ENCODE measurements around the gene SMPD3. TPM values are rescaled to one million over a fixed set of nuclear protein-coding genes. Genes with fewer than 3 reads are reported as not detected.

SMPD3 gene
- total and polyA plus RNA-seq, 2 donors, result 0.18 to 2.0 TPM

DNA sequence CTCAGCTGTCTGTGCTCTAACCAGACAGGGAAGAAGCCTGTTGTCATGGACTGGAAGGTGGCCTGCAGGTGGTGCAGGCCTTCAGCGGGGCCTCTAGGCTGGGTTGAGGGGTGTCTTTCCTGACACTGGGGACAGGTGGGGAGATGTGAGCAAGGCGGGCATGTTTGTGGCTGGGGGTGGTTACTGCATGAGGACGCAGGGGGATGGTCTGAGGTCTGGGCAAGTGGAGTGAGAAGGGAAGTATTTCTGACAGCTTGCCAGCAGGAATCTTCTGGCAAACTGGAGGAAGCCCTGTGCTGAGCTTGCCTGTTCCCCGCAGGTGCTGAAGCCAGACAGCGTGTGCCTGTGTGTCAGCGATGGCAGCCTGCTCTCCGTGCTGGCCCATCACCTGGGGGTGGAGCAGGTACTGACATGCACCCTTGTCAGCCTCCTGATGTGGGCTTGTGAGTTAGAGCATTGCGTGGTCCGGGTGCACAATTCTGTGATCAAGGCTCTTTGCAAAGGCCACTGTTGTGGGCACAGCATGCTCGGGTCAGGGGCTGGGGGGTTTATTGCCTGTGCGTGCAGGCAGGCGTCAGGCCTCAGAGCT is 101.3 kb downstream of the SMPD3 start:
- no peak overlapping the region for H3K27ac ChIP-seq (ENCODE audit: low read depth)
- WGBS, result 88% methylated on average over 12 of the region's 12 CpGs
- H3K36me3 ChIP-seq (ENCODE audit: insufficient read depth), result peaks cover 8% of the 10 kb centered on the region
- DNase-seq (ENCODE audit: extremely low spot score), result no peak
- no peak overlapping the region for H3K4me3 ChIP-seq (ENCODE audit: low read depth, low read length)
- no peaks in the 10 kb centered on the region for H3K4me1 ChIP-seq (ENCODE audit: insufficient read depth)

DNA sequence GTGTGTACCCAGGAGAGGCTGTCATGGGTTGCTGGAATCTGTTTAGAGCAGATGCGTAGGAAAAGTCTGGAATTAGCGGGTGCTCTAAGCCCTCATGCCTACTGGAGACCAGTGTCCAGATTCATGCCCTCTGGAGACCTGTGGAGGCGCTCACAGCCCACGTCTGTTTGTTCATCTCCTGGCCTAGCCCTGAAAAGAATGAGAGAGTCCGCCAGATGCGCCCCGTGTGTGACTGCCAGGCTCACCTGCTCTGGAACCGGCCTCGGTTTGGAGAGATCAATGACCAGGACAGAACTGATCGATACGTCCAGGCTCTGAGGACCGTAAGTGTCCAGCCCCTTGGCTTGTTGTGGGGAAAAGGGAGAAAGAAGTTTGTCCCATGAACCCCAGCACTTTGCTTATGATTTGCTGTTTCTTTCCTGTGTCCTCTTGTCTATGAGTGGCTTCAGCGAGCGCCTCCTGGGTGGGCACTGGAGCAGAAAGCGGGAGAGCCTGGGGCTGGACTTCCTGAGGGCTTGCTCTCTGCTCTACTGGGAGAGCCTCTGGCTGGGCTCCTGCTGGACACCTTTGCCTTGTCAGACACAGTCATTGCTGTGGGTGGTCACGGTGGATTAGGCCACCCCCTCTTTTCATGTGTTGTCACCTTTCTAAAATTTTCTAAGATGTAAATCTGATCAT is 102.2 kb downstream of the SMPD3 start:
- DNase-seq (ENCODE audit: extremely low spot score), result no peak
- Histone ChIP-seq H3K36me3 (ENCODE audit: insufficient read depth) (peaks cover 8% of the 10 kb centered on the region), H3K4me1 (ENCODE audit: insufficient read depth) (no peaks in the 10 kb centered on the region), H3K4me3 (ENCODE audit: low read depth, low read length) (no peak overlapping the region), H3K27ac (ENCODE audit: low read depth) (no peak overlapping the region)
- 95% methylated on average over 16 of the region's 16 CpGs for WGBS

DNA sequence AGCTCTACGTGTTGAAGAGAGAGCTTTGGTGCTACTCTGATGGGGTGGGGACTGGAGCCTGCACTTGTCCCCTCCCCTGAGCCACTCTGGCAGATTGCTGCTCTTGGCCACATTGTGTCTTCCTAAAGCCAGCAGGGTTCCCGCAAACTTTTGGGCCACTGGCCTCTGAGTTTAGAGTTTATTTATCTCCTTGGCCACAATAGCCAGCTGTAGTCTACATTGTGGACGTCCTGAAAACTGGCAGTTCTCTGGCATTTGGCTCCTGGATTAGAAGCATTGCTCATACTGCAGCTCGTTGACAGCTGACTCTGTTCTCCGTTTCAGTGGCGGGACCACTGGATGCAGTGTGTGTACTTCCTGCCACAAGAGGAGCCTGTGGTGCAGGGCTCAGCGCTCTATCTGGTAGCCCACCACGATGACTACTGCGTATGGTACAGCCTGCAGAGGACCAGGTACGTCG is 102.9 kb downstream of the SMPD3 start:
- no peak for DNase-seq (ENCODE audit: extremely low spot score)
- no peak overlapping the region for H3K27ac ChIP-seq (ENCODE audit: low read depth)
- peaks cover 8% of the 10 kb centered on the region for H3K36me3 ChIP-seq (ENCODE audit: insufficient read depth)
- no peak overlapping the region for H3K4me3 ChIP-seq (ENCODE audit: low read depth, low read length)
- 73% methylated on average over 11 of the region's 11 CpGs for WGBS
- H3K4me1 ChIP-seq (ENCODE audit: insufficient read depth), result no peaks in the 10 kb centered on the region

DNA sequence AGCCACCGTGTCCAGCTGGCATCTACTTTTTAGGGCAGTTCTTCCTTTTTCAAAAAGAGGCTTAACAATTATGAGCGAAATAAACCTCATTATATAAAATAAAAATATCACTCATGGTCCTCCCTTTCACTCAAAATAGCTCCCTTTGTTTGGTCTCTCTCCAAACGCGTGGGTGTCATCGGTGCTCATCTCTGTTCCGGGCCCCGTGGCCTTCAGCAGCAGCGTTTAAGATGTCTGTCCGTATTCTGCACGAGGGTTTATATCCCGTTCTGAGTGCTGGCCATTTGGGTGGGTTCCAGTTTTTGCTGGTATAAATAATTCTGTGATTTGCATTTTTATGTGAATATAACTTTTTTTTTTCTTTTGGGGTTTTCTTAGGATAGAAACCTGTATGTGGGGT is 104.1 kb downstream of the SMPD3 start:
- H3K4me1 ChIP-seq (ENCODE audit: insufficient read depth), result no peaks in the 10 kb centered on the region
- H3K27ac ChIP-seq (ENCODE audit: low read depth), result no peak overlapping the region
- peaks cover 9% of the 10 kb centered on the region for H3K36me3 ChIP-seq (ENCODE audit: insufficient read depth)
- no peak for DNase-seq (ENCODE audit: extremely low spot score)
- WGBS, result 77% methylated on average over 11 of the region's 11 CpGs
- H3K4me3 ChIP-seq (ENCODE audit: low read depth, low read length), result no peak overlapping the region

DNA sequence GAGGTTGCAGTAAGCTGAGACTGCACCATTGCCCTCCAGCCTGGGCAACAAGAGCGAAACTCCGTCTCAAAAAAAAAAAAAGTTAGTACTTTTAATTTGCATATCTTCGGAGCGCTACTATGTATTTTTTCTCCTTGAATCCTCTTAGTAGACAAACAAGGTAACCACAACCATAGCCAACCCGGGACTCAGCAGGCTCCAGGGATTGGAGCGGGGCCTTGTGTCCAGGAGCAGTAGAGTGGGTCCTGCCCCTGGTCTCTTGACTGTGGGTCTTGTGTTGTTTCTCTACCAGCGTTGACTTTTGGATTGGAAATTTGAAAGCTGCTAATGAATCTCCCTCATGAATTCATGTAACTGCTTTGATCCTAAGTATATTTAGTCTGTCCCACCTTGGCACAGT is 105.2 kb downstream of the SMPD3 start:
- H3K4me1 ChIP-seq (ENCODE audit: insufficient read depth), result no peaks in the 10 kb centered on the region
- no peak for DNase-seq (ENCODE audit: extremely low spot score)
- peaks cover 8% of the 10 kb centered on the region for H3K36me3 ChIP-seq (ENCODE audit: insufficient read depth)
- H3K27ac ChIP-seq (ENCODE audit: low read depth), result no peak overlapping the region
- 95% methylated on average over 7 of the region's 7 CpGs for WGBS
- no peak overlapping the region for H3K4me3 ChIP-seq (ENCODE audit: low read depth, low read length)

DNA sequence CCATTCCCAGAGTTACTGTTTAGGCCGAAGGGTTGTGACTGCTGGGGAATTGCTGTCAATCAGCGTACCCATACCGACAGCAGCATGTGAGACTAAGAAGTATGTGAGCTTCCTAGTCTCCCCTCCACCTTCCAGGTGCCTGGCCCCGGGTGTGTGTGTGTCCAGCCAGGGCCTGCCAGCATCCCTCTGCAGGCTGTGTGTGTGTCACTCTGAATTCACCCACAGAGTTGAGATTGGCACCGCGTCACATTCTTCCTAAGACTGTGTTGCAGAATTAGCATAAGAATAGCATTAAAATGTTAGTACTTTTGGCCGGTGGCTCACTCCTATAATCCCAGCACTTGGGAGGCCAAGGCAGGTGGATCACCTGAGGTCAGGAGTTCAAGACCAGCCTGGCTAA is 105.7 kb downstream of the SMPD3 start:
- Histone ChIP-seq H3K36me3 (ENCODE audit: insufficient read depth) (peaks cover 10% of the 10 kb centered on the region), H3K4me1 (ENCODE audit: insufficient read depth) (no peaks in the 10 kb centered on the region), H3K27ac (ENCODE audit: low read depth) (no peak overlapping the region), H3K4me3 (ENCODE audit: low read depth, low read length) (no peak overlapping the region)
- 89% methylated on average over 7 of the region's 7 CpGs for WGBS
- DNase-seq (ENCODE audit: extremely low spot score), result no peak

DNA sequence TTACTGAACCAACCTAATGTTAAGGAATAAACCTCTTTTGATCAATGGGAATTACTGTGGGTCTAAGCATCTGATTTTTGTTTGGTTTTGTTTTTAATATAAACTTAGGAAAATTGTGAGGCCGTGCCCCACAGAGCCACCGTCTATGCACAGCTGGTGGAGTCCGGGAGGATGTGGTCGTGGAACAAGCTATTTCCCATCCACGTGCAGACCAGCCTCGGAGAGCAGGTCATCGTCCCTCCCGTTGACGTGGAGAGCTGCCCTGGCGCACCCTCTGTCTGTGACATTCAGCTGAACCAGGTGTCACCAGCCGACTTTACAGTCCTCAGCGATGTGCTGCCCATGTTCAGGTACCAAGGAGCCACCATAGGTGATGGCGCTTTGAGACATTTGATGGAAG is 109.1 kb downstream of the SMPD3 start:
- Histone ChIP-seq H3K4me3 (ENCODE audit: low read depth, low read length) (no peak overlapping the region), H3K4me1 (ENCODE audit: insufficient read depth) (no peaks in the 10 kb centered on the region), H3K36me3 (ENCODE audit: insufficient read depth) (peaks cover 7% of the 10 kb centered on the region), H3K27ac (ENCODE audit: low read depth) (no peak overlapping the region)
- DNase-seq (ENCODE audit: extremely low spot score), result no peak
- WGBS, result 94% methylated on average over 13 of the region's 13 CpGs

DNA sequence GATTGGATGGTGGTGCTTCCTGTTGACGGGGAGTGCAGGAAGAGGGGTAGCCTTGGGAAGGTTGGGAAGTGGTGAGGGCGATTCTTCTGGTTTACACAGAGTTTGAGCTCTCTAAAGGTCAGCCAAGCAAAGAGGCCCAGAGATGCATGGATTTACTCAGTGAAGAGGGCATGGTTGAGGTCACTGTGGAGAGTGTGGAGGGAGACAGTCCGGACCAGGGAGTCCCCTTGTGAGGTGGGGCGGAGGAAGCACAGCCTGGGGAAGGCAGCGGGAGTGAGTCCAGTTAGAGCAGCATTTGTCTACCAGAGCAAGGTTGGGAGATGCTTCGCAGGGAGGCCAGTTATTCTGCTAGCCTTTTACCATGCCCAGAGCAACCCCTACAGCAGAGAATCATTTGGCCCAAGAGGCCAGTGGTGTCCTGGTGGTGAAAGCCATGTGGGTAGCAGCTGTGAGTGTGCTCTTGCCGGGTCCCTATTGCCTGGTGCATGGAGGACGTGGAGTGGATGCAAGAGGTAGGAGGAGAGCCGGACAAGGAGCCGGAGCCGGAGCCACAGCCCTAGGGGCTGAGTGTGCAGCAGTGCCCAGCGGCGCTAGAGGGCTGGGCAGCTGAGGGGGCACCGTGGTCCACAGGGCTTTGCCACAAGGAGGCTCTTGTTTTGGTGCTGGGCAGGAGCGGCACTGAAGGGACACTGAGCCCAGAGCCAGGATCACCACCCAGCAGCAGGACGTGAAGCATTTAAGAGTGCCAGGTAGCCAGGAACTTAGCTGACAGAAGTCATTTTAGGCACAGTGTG is 109.8 kb downstream of the SMPD3 start:
- H3K4me1 ChIP-seq (ENCODE audit: insufficient read depth), result no peaks in the 10 kb centered on the region
- no peak overlapping the region for H3K27ac ChIP-seq (ENCODE audit: low read depth)
- WGBS, result 96% methylated on average over 16 of the region's 16 CpGs
- peaks cover 7% of the 10 kb centered on the region for H3K36me3 ChIP-seq (ENCODE audit: insufficient read depth)
- H3K4me3 ChIP-seq (ENCODE audit: low read depth, low read length), result no peak overlapping the region
- no peak for DNase-seq (ENCODE audit: extremely low spot score)

DNA sequence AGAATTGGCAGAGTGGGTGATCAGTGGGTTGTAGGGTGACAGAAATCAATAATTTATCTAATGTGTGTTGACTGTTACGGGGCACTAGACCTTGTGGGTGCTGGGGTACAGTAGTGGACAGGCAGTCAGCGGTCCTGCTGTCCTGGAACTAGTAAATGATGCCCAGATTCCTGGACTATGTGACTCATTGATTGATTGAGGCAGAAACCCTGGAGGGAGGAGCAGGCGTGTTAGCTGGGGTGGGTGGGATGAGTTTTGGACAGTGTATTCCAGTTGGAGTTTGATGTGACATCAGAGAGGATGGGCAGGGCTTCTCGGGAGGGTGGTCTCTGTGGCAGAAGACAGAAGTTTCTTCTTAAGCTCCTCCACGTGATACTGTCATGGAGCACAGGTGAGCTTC is 113.1 kb downstream of the SMPD3 start:
- WGBS, result 90% methylated on average over 5 of the region's 5 CpGs
- H3K27ac ChIP-seq (ENCODE audit: low read depth), result no peak overlapping the region
- H3K4me1 ChIP-seq (ENCODE audit: insufficient read depth), result no peaks in the 10 kb centered on the region
- H3K36me3 ChIP-seq (ENCODE audit: insufficient read depth), result peaks cover 4% of the 10 kb centered on the region
- H3K4me3 ChIP-seq (ENCODE audit: low read depth, low read length), result no peak overlapping the region
- DNase-seq (ENCODE audit: extremely low spot score), result no peak

DNA sequence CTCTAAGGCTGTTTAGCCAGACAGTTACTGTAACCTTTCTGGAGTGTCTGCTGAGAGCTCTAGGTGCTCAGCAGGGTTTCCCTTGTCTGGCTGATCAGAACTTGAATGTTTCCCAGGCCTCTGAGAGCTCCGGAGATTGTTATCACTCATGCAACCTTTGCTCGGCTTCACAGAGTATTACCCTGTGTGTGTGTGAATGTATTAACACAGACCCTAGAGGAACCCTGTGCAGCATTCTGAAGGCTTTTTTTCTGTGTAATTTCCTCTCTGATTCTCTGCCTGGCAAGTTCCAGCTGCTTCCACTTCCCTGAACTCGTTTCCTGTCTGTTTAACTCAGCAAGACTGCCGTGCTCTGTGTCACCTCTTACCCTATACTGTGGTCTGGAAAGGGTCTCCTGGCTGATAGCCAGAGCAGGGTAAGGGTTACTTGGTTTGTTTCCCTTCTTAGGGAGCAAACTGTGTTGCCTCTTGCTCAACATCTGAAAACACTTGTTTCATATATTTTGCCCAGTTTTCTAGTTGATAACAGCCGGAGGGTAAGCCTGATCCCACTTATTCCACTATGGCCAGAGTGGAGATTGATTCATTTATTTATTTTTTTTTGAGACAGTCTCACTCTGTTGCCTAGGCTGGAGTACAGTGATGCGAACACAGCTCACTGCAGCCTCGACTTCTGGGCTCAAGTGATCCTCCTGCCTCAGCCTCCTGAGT is 115.7 kb downstream of the SMPD3 start:
- WGBS, result 52% methylated on average over 7 of the region's 7 CpGs
- Histone ChIP-seq H3K27ac (ENCODE audit: low read depth) (peak overlapping the region; percentile 48), H3K4me3 (ENCODE audit: low read depth, low read length) (no peak overlapping the region)

DNA sequence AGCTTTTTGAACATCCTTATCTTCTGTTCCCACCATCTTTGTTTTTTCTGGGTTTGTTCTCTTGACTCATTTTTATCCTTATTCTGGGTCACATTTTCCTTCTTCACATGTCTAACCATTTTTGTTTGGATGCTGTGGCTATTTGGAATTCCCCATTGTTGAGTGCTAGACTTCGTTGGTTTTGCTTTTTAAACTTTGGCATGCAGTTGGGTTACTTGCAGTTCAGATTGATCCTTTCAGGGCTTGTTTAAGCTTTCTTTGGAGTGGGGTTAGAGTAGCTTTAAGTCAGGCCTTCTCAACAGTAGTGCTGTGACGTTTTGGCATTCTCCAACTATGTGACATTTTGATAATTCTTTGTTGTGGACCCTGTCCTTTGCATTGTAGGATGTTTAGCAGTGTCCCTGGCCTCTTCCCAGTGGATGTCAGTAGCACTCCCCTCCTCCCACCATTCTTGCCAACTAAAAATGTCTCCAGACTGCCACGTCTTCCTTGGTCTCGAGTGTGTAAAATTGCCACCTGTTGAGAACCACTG is 116.4 kb downstream of the SMPD3 start:
- peak overlapping the region; percentile 48 for H3K27ac ChIP-seq (ENCODE audit: low read depth)
- no peak overlapping the region for H3K4me3 ChIP-seq (ENCODE audit: low read depth, low read length)
- H3K4me1 ChIP-seq (ENCODE audit: insufficient read depth), result no peaks in the 10 kb centered on the region
- 42% methylated on average over 4 of the region's 4 CpGs for WGBS
- no peaks in the 10 kb centered on the region for H3K36me3 ChIP-seq (ENCODE audit: insufficient read depth)
- no peak for DNase-seq (ENCODE audit: extremely low spot score)

More for the DNA sequence above, 115.7 kb downstream of the SMPD3 start:
- Histone ChIP-seq H3K4me1 (ENCODE audit: insufficient read depth) (no peaks in the 10 kb centered on the region), H3K36me3 (ENCODE audit: insufficient read depth) (no peaks in the 10 kb centered on the region)
- DNase-seq (ENCODE audit: extremely low spot score), result peak; percentile 23

DNA sequence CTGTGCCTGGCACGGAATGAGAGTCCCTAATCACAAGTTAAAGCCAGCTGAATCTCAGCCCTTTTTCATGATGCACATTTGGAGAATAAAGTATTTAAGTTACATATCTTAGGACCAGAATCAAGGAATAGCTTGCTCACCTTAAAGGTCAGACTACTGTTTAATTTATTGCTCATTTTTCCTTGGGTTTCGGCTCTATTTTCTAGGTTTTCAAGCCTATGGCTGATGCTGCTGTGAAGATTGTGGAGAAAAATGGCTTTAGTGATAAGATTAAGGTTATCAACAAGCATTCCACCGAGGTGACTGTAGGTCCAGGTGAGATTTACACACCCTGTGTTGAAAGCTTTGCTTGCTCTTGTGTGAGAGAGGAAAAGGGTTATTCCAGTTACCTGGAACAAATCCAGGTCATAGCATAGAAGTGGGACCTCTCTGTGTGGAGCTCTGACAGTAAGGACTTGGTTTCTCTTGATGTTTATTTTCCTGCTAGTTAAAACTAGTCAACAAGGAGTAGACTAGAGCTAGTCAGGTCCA is 119.4 kb downstream of the SMPD3 start:
- 42% methylated on average over 3 of the region's 3 CpGs for WGBS
- DNase-seq (ENCODE audit: extremely low spot score), result no peak
- H3K36me3 ChIP-seq (ENCODE audit: insufficient read depth), result no peaks in the 10 kb centered on the region
- no peak overlapping the region for H3K27ac ChIP-seq (ENCODE audit: low read depth)
- no peaks in the 10 kb centered on the region for H3K4me1 ChIP-seq (ENCODE audit: insufficient read depth)
- H3K4me3 ChIP-seq (ENCODE audit: low read depth, low read length), result no peak overlapping the region
